Measurements from ENCODE around the gene ADCYAP1R1.

The ADCYAP1R1 gene

DNA sequence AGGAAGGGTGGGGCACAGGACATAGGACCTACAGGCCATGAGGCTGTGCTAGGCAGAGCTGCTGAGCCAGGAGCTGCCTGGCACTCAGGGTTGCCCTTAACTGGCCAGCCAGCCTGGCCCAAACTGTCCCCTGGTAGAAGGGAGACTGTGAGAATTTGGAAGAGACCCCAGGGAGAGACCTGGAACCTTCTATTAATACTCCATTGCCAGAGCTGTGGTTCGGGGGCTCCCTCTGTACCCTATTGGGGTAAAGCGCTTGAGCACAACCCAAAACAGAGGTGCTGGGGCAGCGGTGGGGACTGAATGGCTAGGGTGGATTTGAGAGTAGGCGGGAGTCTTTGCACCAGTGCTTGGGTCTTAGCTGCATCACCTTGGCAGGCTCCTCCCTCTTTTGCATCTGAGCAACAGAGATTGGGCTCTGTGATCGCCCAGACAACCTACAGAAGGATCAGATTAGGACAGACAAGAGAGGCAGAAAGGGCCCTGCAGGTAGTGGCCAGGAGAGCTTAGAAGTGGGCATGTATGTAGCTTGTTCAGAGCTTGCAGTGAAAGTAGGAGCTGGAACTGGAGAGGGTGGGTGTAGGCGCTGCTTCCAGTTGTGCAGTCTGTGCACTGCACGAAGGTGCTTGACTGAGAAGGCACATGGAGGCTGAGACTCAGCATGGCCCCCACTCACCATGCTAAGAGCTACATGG is 53.3 kb downstream of the ADCYAP1R1 start:
- no peak overlapping the region for H3K4me2 ChIP-seq (ENCODE audit: low read length)
- H3K27ac ChIP-seq (ENCODE audit: low read depth, low read length) = no peak overlapping the region
- no peaks in the 10 kb centered on the region for H3K36me3 ChIP-seq (ENCODE audit: control insufficient read depth, low read length)
- no peaks in the 10 kb centered on the region for H3K79me2 ChIP-seq (ENCODE audit: control insufficient read depth, low read length)
- no peaks in the 10 kb centered on the region for H3K9me2 ChIP-seq (replicated peaks; ENCODE audit: control insufficient read depth, low read length)
- no peaks in the 10 kb centered on the region for H3K9me3 ChIP-seq (ENCODE audit: control insufficient read depth, insufficient read depth, low read length)
- H4K20me1 ChIP-seq (ENCODE audit: control insufficient read depth, insufficient read depth, low read depth, low read length) = no peaks in the 10 kb centered on the region
- H3K27me3 ChIP-seq (ENCODE audit: control insufficient read depth, low read length) = no peaks in the 10 kb centered on the region
- no peaks in the 10 kb centered on the region for H3F3A ChIP-seq (ENCODE audit: control insufficient read depth, insufficient read depth)
- no peak overlapping the region for H3K4me3 ChIP-seq (ENCODE audit: low read length)
- TF ChIP-seq, protein P1, sequence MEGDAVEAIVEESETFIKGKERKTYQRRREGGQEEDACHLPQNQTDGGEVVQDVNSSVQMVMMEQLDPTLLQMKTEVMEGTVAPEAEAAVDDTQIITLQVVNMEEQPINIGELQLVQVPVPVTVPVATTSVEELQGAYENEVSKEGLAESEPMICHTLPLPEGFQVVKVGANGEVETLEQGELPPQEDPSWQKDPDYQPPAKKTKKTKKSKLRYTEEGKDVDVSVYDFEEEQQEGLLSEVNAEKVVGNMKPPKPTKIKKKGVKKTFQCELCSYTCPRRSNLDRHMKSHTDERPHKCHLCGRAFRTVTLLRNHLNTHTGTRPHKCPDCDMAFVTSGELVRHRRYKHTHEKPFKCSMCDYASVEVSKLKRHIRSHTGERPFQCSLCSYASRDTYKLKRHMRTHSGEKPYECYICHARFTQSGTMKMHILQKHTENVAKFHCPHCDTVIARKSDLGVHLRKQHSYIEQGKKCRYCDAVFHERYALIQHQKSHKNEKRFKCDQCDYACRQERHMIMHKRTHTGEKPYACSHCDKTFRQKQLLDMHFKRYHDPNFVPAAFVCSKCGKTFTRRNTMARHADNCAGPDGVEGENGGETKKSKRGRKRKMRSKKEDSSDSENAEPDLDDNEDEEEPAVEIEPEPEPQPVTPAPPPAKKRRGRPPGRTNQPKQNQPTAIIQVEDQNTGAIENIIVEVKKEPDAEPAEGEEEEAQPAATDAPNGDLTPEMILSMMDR (IDR thresholded peaks at IDR 0.05; ENCODE audit: low read depth, low read length, poor library complexity, severe bottlenecking) = no peak
- TF ChIP-seq EZH2phosphoT487 (IDR thresholded peaks at IDR 0.05; ENCODE audit: borderline replicate concordance, low read length) = no peak
- H3K4me1 ChIP-seq (ENCODE audit: control insufficient read depth, low read length) = no peaks in the 10 kb centered on the region

DNA sequence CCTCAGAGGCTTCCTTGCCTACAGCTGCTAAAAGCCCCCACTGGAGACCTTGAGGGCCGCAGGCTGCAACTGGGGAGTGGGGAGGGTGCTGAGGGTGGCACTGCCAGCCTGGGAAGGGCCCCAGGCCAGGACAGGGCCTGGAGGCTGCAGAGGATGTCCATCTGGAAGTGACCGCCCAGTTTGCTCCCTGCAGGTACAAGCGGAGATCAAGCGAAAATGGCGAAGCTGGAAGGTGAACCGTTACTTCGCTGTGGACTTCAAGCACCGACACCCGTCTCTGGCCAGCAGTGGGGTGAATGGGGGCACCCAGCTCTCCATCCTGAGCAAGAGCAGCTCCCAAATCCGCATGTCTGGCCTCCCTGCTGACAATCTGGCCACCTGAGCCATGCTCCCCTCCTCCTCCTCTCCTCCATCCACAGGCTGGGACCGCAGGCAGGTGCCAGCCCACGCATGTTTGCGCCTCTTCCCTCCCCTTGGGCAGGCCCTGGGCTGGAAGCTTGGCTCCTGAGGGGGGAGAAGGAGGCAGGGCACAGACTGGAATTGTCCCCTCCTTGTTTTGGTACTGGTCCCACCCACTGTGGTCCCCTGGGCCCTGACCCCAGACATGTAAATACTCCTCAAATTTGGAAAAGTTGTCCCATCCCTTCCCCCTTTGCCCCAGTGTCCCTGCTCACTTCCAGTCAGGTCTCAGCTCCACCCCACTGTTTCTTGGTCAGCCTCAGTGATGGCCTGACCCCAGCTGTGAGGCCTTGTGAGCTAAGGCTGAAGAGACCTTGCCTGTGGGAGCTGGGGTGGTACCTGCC is 54.4 kb downstream of the ADCYAP1R1 start:
- H3K4me2 ChIP-seq (ENCODE audit: low read length) = no peak overlapping the region
- no peaks in the 10 kb centered on the region for H3K9me2 ChIP-seq (replicated peaks; ENCODE audit: control insufficient read depth, low read length)
- H3K4me1 ChIP-seq (ENCODE audit: control insufficient read depth, low read length) = no peaks in the 10 kb centered on the region
- H3K27ac ChIP-seq (ENCODE audit: low read depth, low read length) = no peak overlapping the region
- H3K79me2 ChIP-seq (ENCODE audit: control insufficient read depth, low read length) = no peaks in the 10 kb centered on the region
- TF ChIP-seq EZH2phosphoT487 (IDR thresholded peaks at IDR 0.05; ENCODE audit: borderline replicate concordance, low read length) = no peak
- TF ChIP-seq, protein P1 (IDR thresholded peaks at IDR 0.05; ENCODE audit: low read depth, low read length, poor library complexity, severe bottlenecking) = no peak
- no peaks in the 10 kb centered on the region for H3F3A ChIP-seq (ENCODE audit: control insufficient read depth, insufficient read depth)
- no peaks in the 10 kb centered on the region for H4K20me1 ChIP-seq (ENCODE audit: control insufficient read depth, insufficient read depth, low read depth, low read length)
- no peaks in the 10 kb centered on the region; the same call in 1 of the 2 replicates for H3K27me3 ChIP-seq (ENCODE audit: control insufficient read depth, low read length)
- H3K36me3 ChIP-seq (ENCODE audit: control insufficient read depth, low read length) = no peaks in the 10 kb centered on the region
- no peaks in the 10 kb centered on the region for H3K9me3 ChIP-seq (ENCODE audit: control insufficient read depth, insufficient read depth, low read length)
- H3K4me3 ChIP-seq (ENCODE audit: low read length) = no peak overlapping the region

DNA sequence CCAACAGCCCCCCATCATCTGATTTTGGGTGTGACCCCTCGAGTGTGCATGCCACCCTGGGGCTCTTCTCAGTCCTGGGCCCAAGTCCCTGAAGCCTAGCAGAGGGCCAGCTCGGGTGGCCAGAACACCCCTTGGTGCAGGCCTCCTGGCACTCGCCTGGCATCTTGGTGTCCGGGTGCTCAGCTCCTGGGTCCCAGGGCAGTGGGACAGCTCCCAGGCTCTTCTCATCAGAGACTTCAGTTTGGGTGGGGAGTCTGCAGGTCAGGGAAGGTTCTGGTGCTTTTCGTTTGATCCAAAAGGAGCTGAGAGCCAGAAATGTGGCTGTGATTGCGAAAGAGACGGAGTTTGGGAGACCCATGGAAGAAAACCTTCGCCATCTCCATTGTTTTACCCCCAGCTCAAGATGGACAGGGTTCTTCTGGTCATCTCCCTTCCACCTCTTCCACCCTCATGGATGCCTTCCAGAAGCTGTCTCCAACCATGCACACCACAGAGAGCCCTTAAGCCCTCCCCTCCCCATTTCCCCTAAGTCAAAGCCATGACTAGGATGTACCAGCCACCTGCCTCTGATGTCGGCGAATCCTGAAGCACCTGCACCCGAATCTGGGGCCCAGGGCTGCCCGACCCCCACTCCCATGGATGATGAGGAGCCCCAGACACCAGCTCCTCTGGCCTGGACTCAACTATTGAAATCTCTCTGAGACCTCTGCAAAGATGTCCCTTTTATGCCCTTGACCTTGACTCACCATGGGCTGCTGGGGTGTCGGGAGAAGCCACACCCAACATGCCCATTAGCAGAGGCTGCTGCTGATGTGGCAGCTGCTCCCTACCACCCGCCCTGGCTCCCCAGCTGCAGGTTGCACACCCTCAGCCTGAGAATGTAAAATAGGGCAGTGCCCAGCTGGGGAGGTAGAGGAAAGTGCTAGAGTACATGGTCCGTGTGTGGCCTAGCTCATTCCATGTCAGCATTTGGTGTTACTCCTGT is 55.3 kb downstream of the ADCYAP1R1 start:
- no peak overlapping the region for H3K4me3 ChIP-seq (ENCODE audit: low read length)
- no peaks in the 10 kb centered on the region for H3K9me2 ChIP-seq (replicated peaks; ENCODE audit: control insufficient read depth, low read length)
- H3K36me3 ChIP-seq (ENCODE audit: control insufficient read depth, low read length) = no peaks in the 10 kb centered on the region
- no peak overlapping the region for H3K27ac ChIP-seq (ENCODE audit: low read depth, low read length)
- no peaks in the 10 kb centered on the region for H3K79me2 ChIP-seq (ENCODE audit: control insufficient read depth, low read length)
- H3K4me1 ChIP-seq (ENCODE audit: control insufficient read depth, low read length) = no peaks in the 10 kb centered on the region
- TF ChIP-seq EZH2phosphoT487 (IDR thresholded peaks at IDR 0.05; ENCODE audit: borderline replicate concordance, low read length) = no peak
- TF ChIP-seq, protein P1 (IDR thresholded peaks at IDR 0.05; ENCODE audit: low read depth, low read length, poor library complexity, severe bottlenecking) = no peak
- peaks cover 4% of the 10 kb centered on the region; the same call in 1 of the 2 replicates for H3K27me3 ChIP-seq (ENCODE audit: control insufficient read depth, low read length)
- no peaks in the 10 kb centered on the region for H4K20me1 ChIP-seq (ENCODE audit: control insufficient read depth, insufficient read depth, low read depth, low read length)
- no peaks in the 10 kb centered on the region for H3K9me3 ChIP-seq (ENCODE audit: control insufficient read depth, insufficient read depth, low read length)
- H3F3A ChIP-seq (ENCODE audit: control insufficient read depth, insufficient read depth) = no peaks in the 10 kb centered on the region
- H3K4me2 ChIP-seq (ENCODE audit: low read length) = no peak overlapping the region

Data from DOHH2 (cell line).